Measurements from ENCODE around the gene MCTP2.

MCTP2 gene

DNA sequence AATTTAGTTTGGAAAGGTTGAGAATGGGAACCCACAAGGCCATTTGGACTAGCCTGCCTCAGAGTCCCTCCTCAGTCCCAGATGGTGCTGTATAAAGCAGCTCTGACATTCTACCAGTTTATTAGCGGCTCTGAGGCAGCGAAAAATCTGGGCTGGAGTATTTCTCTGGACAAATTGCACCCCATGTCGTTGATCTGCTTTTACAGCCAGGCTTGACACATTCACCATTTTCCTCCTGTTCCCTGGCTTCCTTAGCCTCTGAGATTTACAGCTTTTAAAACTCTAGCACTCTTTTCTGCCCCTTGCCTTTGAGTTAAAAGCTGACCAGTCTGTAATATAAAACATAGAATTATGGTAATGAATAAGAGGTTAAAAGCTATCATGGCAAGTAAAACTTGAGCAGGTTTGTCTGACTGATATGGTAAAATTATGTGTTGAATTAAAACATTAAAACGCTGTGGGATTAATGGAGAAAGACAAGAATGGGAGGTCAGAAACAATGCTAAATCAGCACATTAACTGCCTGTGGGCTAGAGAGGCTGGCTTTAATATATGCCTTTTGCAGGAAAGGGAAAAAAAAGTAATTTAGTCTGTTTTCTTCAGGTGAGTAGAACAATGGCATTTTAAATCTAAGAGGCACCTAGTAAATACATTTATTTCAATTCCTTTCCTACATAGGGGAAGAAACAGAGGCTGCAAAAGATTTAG, 131.2 kb downstream of the MCTP2 start:
- DNase-seq = no peak

DNA sequence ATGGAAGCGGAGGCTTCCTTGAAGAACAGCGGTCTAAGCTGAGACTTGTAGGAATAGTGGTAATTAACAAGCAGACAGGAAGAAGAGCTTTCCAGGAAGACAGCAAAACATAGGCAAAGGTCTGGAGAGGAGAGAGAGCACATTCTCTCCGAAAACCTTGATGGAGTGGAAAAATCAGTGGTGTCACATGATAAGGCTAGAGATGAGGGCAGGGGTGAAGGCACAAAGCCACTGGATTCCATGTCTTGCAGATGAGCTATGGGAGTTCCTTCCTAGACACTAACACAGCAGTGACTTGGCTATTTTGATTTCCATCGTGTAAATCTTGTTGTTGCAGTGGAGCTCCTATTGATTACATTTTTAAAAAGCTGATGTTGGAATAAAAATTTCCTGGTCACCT, 132.0 kb downstream of the MCTP2 start:
- no peak for DNase-seq

DNA sequence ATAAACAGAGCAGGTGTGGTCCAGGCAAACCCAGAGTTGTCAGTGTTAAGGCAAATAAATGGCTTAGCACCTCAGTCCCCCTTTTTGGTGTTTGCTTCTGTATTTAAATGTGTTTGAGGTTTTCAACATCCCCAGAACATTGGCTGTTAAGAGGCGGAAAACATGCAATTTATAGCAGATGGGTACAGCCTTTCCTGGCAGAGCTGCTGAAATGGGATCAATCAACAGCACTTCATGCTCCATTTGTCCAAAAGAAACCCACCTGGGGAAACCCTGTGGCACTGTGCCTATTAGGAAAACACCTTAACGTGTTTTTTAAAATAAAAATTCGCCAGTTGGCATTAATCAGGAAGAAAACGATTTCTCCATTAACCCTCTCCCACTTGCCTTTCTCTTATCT, 135.4 kb downstream of the MCTP2 start:
- DNase-seq = no peak

DNA sequence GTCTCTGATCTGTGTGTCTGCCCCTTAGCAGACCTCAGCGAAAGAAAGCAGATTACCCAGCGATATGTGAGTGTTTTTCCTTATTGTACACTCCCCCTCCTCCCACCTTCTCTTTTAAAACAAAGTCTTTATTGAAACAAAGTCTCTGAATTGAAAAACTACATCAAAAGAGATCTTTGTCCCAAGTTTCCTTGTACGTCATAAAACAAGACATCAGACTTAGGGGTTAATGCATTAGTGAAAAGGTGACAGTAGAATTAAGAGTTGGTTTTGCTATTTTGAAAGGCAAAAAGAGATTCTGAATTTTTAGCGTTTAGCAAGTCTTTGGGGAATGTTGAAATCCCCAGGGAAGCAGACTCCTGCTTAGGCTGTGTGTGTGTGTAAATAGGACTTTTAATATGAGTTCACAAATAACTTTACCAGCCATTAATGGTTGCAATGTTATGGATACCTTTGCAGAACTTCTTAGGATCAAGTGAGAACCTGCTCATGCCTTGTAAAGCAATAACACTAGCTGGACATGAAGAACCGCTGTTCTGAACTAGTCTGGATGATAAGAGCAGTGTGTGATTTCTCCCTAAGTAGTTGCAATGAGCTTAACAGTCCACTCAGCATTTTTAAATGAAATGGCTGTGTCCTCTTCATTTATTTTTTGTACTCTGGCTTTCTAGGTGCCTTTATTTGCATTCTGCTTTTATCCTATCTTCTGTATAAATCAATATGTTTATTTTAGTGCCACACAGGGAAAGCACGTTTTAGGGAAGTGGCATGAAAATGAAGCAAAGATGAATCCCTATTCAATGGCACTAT, 136.6 kb downstream of the MCTP2 start:
- no peak for DNase-seq

DNA sequence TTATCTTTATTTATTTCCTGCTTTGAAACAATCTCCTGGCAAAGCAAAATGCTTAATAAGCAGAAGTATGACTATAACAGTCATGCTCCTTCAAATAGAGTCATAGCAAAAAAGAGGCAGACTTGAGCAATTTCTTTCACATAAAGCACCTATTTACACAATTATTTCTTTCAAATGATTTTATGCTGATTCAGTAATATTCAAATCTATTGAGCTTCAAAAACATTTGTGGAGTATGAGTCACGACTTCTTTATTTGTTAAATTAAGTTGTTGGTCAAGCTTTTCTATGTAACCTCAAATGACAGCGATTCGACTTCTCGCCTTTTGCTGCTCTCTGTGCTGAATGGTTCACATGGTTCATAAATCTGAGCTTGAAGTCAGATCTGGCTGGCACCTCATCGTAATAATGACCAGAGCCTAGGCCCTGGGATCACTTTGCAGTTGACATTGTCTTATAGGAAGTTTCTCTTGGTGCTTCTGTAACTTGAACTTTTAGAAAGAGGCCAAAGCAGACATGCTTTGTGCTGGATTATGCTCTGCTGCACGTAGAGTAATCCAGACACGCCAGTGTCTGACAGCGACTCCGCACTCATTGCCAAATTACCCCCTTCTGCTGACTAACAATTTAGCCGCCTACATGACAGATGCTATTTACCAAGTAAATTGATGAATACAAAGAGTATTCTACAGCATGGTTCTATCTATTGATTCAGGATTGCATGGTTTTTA, 139.0 kb downstream of the MCTP2 start:
- no peak for DNase-seq

DNA sequence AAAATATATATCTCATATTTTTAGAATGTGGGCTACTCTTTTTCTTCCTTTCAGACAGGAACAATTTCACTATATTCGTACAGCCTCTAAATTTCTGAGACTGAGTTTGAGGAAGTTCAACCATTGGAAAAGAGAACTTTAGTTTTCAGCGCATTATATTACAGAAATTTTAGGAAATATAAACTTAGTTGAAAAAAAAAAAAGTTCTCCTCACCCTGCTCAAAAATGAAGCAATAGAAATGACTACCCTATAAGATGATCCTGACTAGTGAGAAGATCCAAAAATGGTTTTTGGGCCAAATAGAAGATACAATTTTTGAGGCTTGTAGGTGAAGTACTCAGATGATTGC, 139.6 kb downstream of the MCTP2 start:
- no peak for DNase-seq

DNA sequence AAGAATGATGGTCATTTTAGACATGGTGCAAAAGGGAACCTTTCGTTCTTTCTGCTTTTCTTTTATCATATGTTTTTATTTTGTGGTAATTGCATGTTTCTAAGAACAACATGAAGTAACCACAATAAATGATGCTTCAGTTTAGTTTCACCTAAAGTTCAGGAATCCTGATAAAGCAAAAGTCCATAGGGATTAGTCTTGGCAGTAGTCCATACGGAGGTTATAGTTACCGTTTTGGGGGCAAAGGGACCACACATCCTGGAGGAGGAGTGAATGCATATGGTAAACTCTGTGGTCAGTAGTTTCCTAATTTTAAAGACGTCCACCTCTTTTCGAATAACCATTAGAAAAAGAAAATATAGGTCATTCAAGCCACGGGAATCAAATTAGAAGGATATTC, 141.5 kb downstream of the MCTP2 start:
- DNase-seq = no peak

DNA sequence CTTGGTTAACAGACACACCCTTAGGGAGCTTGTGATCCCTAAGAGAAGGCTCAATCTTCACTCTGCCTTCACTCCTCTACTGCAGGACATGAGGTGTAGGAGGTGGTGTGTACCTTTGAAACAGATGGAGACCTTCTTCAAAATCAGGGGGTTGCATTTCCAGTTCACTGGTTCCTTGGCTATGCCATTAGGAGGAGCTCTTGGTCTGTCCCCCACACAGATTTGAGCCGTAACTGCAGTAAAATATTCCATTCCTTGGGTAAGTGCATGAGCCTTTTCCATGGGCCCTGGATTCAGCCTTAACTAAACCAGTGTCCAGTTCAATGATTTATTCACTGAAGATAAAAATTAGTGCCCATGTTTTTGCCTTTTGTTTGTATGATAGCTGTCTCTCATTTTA, 144.6 kb downstream of the MCTP2 start:
- DNase-seq = no peak

DNA sequence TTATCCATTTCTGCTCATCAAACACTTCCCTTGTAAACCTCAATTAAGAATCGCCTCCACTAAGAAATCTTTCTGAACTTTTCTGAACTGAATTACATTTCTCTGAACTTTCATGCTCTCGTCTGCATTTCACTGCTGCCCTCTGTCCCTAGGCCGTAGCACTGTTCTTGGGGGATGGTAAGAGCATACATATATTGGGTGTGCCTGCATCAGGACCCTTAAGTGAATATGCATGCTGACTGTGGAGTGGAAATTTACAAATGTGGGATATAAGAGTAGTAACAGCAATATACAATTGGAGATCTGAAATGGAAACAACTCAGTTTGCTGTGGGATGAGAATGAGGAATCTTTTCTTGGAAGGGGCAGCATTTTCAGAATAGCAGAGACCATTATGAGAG, 148.6 kb downstream of the MCTP2 start:
- DNase-seq = no peak

DNA sequence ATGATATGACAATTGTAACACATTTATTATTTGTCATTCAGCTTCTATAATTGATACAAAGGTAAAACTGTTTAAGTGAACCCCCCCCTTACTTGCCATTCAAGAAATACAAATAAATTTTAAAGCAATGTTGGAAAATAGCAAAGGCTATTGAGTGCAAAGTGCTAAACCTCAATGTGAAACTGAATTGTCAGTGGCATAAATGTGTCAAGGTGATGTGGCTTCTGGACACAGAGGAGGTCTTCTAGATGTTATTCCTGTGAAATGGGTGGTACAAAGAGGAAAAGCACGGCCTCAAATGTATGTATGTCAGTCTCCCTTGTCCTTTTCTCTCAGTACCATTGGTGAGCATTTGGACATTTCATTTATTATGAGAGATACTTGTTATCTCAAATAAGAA, 149.4 kb downstream of the MCTP2 start:
- DNase-seq = no peak

DNA sequence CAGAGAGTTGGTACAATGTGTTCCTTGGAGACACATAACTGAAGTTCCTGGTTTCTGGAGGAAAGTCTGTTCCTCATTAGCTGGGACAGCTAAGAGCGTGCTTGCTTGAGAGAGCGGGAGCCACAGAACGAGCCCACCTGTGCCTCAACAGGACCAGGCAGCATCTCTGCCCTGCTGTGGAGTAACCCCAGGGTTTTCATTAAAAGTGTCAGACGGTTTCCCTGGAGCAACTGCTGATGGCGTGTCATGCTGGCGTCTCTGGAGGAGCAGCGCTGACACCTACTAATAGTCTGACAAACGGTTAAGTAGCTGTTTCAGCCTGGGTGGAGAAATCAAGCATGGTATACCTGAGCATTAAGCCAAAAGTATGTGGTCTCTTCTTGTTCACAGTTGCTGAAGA, 150.0 kb downstream of the MCTP2 start:
- DNase-seq = no peak

DNA sequence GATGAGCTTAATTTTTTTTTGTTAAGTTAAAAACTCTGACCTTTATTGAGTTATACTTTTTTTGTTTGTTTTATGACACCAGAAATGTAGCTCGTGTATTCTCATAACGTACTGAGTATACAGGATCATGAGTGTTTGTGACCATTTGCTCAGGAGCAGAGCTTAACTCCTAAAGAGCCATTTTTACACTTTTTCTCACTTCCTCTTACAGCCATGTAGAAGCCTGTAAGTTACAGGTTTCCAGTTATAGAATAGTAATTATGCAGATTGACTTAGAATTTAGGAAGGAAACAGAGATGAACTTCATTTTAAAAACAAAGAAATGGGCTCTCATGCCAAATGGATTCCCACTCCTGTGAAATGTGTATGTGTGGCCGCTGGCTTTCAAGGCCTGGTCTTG, 151.7 kb downstream of the MCTP2 start:
- no peak for DNase-seq

DNA sequence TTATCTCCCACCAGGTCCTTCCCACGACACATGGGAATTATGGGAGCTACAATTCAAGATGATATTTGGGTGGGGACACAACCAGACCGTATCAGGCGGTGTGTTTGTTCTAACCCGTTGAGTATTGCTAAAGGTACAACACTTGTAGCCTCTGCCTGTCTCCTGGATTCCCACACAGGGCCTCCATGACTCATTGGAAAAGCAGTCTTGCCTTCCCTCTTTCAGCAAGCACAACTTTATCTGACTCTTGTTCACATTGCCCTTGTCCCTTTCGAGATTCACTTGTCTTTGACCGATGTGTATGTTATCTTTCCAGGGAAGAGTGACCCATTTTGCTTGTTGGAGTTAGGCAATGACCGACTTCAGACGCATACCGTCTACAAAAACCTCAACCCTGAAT, 152.3 kb downstream of the MCTP2 start:
- no peak for DNase-seq

DNA sequence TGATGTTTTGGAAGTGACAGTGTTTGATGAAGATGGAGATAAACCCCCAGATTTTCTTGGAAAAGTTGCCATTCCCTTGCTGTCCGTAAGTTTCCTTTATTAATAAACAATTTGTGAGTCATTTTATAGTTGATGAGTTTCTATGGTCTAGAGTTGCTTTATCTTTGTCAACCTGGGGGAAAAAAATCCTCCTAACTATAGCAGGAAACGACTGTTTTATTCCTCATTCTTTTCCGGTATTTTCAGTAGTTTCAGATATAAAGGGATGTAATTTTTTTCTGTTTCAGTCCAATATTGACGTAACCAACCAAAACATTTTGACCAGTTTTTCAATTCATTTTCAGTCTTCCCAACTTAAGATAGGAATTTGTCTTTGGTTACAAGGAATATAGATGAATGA, 154.1 kb downstream of the MCTP2 start:
- no peak for DNase-seq

DNA sequence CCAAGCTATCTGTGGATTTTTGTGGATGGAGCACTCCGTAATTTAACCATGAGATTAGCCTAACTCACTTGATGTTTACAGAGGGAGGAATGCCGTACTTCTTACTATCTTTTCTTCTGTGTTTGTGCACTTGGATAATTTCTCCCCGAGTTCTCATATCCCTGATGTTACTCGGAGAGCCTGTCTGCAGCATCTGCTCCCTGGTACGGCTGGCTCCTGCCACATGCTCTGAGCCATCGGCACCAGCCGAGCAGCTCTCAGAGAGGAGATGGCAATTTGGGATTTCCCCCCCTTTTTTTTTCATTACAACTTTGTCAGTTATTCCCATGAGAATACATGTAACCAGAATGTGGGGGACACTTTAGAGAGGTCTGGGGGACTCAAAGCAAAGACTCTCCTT, 155.0 kb downstream of the MCTP2 start:
- DNase-seq = no peak

DNA sequence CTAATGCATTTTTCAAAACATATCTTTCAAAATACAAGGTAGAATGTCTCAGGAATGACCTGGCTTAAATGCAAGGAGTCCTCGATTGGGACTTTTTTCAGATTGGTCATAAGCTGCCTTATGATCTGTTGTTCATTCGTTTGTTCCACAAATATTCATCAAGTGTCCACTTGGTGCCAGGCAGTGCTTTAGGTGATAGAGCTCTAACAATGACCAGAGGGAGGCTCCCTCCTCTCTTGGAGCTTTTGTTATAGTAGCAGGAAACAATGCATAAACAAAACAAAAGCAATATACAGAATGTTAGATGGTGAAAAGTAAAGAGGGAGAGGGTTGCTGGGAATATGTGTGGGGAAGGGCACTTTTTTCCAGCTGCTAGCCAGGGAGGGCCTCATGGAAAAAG, 156.1 kb downstream of the MCTP2 start:
- DNase-seq = no peak

DNA sequence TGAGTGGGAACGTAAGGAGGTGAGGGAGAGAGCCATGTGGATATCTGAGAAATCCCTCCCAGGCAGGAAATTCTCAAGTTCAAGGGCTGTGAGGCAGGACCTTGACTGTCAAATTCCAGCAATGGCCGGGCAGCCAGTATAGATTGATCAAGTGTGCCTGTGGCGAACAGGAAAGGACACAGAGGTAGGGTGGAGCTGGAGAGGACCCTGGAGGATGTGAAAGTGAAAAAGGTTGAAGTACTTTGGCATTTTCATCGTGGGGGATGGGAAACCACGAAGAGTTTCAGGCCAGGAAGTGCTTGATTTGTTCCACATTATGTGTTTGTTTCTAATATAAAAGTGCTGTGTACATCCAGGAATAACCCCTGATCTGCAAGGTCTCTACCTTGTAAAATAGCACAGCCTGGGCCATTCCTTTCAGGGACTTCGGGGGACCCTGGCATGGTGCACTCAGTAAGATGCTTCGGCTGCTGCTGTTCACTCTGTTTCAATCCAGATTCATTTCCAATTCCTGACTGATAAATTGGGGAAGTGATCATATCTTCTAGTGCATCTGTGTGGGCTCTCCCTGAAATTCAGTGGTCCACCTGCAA, 156.6 kb downstream of the MCTP2 start:
- no peak for DNase-seq

DNA sequence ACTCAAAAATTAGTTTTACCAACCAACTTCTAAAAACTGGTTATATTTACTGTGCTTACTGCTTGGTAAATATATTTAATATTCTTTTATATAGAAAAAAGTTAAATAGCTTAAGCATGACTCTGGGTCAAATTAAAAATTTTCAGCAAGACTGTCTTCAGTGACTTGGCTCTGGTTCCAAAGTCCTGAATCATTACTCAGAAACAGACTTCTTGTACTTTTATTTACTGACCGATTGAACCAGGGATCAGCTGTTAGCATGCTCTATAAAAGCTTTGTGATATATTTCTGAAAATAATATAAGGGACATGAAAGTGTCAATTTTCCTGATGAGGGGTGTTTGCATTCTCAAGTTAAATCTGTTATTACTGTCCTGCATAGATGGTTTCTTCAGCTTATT, 164.3 kb downstream of the MCTP2 start:
- DNase-seq = no peak

DNA sequence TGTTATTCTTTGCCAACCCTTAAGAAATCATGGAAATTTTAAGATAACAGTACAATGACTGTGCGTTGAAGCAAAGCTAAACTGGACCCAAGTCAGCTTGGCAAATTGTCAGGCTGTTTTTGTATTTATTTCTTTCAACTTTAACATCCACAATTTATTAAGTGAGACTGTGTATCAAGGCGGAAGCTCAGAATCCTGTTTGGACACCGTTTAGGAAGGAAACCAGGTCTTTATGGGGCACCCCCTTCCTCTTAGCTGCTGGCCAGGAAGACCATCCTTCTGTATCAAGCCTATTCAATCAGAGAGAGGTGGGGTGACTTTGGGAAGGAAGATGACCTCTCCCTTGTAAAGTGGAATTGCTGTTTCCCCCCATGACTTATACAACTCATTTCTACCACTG, 166.0 kb downstream of the MCTP2 start:
- DNase-seq = no peak

DNA sequence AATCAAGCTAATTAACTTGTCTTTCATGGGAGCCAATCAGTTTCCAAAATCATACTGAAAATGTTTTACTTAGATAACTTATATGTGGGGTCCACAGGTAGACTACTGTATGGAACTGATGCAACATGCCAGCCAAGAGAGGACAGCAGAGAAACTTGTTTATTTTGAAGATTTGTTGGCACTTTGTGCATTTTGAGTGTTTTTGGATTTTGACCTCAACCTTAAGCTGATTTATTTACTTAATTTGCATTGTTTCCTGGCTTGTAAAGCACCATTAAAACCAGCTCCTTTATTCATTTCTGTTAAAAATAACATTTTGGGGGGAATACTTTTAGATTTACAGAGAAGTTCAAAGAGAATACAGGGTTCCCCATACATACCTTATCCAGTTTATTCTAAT, 166.6 kb downstream of the MCTP2 start:
- no peak for DNase-seq

DNA sequence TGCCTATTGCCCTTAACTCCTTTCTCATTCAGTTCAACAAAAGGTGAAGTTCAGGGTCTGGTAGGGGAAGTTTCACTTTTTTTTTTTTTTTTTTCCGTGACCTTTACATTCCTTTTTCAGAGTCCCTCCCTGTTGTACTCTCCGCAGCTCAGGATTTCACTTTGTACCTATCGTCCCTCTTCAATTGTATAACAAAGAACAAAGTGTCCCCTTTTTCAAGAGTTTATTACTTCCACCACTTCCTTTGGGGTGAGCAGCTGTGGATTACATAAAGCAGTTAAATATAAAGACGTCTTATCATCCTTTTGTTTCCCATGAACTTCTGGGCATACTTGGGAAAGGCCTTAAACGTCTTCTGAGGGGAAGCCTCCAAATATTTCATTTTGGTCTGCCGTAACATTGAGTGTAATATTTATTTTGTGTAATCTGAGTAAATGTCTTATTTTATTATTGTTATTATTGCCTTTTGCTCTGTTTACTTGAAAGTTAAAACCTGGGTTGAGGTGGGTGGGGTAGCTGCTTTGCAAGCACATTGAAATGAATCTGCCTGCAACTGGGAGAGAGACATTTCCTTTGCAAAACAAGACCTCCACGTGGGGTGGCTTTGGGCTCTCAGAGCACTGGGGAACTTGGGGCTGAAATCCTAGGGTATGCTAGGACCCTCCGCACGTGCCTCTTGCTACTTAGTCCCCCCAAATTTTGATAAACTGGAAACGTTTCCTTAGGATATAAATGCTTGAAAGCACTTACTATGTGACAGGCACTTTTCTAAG, 169.4 kb downstream of the MCTP2 start:
- DNase-seq = no peak

DNA sequence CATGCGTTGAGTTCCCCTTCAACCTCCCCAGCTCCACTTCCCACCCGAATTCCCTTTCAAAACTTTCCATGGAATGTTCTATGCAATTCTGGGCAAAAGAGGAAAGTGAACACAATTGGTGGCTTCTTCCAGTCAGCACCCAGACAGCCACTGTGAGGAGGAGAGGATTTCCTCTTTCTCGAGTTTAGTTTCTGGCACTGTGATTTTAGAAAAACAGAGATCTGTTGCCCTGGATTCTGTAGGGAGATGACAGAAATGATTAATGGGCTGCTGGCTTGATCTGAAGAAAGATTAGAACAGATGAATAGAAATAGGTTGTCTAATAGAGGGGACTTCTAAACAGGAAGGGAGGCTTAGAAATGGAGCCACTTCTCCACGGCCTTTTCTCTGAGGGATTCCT, 172.0 kb downstream of the MCTP2 start:
- no peak for DNase-seq

DNA sequence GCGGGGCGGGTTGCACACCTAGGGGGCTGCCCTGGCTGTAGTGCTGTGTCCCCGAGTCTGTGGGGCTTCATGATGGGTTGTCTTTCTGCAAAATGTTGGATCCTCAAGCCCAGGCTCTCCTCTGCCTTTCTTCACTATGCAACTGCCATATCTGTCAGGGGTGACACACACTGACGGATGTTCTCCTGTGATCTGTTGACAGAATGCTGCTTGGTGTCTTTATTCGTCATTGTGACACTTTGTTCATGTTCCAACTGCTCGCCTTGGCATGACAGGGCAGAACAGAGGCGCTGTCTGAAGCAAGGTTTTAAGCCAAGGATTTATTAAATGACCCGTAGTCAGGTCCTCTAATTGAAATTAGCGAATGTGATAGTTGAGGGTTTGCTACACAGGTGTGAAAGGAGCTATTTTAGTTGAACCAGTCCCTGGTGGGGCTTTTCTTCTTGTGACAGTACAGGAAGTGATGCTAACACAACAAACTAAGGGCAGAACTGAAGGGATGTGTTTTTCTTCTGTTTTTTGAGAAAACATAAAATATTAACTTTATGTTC, 173.4 kb downstream of the MCTP2 start:
- DNase-seq = no peak

All from femur (tissue), 1 donor.